NCI-H774 (cell line): ENCODE data around the gene COL6A1.

ENCODE experiments used
- DNase-seq: peaks from one replicate; lab custom pipeline; 2025; lab: John Stamatoyannopoulos, UW

COL6A1 gene

DNA sequence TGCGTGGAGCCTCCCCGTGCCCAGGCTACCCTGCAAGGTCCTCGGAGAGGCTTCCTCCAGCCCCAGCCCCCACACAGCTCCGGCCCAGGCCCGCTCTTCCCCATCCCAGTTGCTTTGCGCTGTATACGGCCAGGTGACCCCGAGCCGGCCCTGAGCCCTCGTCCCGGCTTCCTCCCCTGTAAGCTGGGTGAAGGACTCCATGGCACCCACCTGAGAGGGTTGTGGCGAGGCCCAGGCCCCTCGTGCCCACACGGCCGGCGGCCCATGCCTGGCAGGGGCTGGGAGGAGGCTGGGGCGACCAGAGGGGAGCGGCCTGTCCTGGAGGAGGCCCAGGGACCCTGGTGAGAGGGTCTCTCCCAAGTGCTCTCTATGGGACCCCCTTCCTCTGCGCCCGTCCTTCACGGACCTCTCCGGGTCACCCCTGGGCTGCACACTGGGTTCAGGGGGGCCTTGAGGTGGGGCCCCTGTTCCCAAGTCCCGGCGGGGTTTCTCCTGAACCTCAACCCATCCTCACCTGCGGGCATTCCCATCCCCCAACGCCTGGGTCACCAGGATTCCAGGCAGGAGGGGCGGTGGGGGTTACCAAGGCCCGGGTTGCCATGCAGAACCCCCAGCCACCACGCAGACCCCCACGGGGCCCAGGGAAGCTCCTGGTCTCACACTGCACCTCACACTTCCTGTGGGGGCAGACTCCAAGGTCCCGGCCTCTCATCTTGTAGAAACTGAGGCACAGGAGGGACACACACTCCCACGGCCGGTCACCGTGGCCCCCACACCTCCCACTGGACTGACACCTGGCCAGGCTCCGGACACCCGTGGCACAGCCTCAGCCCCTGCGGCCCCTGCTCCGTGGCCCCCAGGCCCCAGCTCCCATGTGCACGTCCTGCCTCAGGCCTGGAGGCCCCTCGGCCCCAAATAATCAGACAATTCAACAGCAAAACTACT lies 25.2 kb downstream of the COL6A1 start:
- no peak for DNase-seq

DNA sequence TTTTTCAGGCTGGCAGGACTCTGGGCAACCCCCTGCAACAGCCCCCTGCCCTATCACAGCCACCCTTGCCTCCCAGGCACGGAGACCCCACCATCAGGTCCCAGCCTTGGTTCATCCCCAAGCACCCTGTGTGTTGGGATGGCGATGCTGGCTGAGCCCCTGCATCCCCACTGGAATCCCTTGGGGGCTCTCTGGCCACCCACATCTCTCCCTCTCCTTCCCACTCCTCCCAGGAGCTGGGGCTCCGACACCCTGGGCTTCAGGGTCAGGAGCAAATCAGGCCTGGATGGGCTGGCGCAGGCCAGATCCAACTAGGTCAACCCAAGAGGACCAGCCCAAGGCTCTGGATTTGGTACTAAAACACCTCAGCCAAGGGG lies 25.9 kb downstream of the COL6A1 start:
- DNase-seq = no peak

DNA sequence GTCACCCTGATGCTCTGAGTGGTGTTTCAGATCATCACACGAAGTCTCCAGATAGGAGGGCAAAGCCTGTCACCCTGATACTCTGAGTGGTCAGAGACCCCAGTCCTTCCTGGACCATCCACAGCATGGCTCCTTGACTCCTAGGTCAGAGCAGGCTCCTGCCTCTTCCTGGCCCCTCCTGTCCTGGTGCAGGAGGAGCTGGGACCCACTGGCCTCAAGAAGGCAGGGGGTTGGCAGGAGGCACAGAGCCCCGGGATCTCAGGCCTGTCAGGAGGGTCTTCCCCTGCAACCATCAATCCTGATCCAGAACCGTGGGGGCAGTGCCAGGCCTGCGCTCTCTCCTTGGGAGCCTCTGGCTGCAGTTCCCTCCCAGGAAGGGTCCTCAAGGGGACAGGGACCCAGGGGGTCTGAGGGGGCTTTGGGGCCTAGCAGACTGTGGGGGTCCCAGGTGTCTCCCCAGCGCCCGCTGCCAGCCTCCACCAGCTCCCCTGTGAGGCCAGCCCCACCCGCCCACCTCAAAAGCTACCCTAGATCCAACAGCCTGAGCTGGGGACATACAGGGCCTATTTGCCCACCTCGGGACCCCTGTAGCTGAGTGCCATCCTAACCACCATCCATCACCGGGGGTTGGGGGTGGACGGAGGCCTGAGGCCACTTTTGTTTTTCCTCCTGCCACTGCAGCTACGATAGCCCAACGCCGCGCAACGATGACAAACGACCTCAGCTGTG lies 27.5 kb downstream of the COL6A1 start:
- DNase-seq = no peak

DNA sequence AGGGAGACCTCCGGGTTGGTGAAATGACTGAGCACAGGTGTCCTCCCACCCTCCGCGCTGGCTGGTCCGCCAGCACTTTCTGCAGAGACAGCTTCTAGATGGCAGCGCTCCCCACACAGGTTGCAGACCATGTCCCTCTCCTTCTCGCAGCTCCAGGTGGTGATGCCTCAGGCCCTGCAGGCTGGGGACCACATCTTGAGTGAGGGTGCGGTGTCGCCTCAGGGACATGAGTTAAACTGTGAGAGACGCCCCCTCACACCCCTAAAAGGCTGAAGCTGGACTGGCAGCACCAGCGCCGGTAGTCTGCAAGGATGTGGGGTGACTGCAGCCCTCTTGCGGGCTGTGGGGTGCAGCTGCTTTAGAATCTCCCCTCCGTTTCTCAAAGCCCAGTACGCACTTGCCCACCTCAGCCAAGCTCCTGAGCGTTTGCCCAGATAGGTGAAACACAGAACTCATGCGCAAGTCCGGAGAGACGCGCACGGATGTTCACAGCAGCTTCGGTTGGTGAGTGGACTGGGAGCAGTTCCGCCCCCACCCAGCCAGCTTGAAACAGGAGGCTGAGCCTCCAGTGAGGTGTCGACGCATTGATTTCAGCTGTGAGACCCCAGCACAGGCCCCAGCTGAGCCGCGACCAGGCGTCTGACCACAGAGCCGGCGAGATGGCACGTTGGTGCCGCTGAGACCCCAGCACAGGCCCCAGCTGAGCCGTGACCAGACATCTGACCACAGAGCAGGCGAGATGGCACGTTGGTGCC lies 28.6 kb downstream of the COL6A1 start:
- DNase-seq = no peak

DNA sequence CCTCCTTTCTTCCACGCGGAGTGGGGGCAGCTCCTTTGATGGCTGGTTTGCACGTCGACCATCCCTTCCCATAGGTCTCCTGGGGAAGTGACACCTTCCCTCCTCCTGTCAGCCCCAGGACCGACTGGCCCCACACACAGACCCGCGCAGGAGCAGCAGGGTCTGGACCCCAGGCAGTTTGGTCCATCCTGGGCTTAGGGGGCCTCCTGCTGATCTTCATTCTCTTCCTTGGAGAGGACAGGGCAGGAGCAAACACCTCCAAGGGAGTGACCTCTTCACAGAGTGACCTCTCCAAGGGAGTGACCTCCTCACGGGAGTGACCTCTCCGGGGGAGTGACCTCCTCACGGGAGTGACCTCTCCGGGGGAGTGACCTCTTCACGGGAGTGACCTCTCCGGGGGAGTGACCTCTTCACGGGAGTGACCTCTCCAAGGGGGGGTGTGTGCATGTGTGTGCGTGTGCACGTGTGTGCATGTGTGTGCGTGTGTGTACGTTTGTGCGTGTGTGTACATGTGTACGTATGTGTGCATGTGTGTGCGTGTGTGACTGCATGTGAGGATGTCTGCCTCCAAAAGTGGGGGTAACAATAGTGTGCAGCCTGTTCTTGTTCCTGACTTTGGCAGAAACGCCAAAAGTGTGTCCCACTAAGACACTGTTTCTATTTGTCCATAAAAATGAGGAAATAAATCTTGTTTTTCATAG lies 29.8 kb downstream of the COL6A1 start:
- no peak for DNase-seq

DNA sequence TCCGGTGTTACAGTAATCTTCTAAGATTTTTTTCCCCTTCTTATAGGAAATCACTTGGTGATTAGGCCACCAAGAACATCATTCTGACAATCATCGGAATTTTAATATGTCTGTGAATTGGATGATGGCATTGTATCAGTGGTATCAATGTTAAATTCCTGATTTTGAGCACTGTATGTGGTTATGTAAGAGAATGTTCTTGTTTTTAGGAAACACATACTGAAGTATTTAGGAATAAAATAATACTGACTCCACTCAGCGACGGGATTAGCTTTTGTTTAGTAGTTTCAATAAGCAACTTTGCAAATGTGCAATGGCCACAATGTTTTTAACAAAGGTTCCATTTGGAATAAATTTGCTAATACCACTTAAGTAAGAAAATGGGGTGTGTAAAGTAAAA lies 30.6 kb downstream of the COL6A1 start:
- DNase-seq = no peak

DNA sequence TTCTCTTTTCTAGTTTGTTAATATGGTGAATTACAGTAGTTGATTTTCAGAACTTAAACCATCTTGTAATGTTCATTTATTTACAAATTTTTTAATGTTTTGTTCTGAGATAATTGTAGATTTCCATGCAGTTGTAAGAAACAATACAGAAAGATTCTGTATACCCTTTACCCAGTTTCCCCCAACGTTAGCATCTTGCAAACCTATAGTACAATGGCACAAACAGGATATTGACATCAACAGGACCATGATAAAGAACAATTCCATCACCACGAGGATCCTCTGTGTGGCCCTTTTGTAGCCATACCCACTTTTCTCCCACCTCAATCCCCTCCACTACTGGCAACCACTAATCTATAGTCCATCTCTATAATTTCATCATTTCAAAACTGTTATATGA lies 33.3 kb downstream of the COL6A1 start:
- no peak for DNase-seq

DNA sequence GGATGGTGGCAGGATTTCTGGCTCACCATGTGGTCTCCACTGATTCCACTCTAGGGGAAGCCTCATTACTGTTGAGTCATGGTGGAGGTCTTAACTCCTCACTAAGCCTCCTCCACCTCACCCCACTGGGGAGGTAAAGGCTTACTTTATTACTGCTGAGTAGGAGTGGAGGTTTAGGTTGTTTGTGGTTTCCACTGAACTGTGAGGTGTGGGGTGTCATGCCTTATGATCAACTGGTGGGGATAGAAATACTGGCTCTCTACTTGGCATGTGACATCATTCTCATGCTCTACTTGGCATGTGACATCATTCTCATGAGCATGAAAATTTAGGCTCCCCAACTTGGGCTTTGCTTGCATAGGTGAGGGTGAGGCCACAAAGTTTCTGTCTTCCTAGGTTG lies 35.6 kb downstream of the COL6A1 start:
- no peak for DNase-seq

DNA sequence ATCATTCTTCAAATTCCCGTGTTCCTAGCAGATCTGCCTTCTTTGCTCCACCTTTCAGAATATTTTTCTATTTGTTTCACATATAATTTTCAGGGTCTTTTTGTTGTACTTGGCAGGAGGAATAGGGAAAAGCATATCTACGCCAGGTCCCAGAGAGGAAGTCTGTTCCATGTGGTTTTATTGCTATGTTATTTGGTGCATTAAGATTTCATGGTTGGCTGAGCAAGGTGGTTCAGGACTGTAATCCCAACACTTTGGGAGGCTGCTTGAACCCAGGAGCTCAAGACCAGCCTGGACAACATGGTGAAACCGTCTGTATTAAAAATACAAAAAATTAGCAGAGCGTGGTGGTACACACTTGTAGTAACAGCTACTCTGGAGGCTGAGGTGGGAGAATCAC lies 36.1 kb downstream of the COL6A1 start:
- DNase-seq = no peak

DNA sequence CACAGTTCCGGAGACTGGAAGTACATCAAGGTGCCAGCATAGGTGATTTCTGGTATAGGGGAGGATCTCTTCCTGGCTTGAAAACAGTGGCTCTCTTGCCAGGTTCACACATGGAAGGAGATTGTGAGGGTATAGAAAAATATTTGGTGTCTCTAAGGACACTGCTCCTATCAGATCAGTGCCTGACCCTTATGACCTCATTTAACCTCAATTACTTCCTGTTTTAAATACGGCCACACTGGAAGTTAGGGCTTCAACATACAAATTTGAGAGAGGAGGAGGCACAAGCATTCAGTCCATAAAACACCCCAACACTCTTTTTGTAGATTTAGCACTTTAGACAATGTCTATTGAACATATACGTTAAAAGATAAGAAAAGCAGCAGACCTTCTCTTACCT lies 37.0 kb downstream of the COL6A1 start:
- no peak for DNase-seq

DNA sequence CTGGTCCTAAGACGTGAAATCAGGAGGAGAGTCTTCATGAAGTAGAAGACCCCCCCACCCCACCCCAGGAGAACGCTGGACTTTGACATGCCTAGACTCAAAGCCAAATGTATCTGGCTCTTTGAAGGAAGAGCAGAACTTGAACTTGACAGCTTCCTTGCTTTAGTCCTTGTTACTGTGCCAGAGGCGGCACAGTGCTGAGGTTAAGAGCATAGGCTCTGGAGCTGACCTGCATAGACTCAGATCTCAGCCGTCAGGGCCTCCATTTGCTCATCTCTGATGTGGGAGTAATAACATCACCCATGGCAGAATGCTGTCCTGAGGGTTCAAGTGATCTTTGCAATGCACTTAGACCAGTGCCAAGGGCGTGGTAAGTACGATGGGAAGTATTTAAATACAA lies 39.0 kb downstream of the COL6A1 start:
- DNase-seq = no peak

DNA sequence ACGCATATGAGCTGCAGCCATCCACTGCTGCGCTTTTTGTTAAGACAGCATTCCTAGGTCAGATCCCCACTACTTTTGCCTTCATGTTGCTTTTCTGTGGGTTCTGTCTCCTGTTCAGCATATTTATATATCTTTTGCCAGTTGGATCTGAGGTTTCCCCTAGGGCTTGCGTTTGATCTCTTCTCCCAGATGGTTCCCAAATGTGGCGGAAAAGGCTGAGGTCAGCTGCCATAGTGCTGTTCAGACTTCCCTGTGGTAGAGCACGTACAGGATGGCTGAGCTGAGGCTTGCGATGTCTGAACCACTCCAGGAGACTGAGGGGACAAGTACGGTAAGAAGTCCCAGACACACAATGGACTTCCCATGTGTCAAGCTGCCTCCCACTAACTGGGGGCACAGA lies 39.8 kb downstream of the COL6A1 start:
- DNase-seq = no peak

DNA sequence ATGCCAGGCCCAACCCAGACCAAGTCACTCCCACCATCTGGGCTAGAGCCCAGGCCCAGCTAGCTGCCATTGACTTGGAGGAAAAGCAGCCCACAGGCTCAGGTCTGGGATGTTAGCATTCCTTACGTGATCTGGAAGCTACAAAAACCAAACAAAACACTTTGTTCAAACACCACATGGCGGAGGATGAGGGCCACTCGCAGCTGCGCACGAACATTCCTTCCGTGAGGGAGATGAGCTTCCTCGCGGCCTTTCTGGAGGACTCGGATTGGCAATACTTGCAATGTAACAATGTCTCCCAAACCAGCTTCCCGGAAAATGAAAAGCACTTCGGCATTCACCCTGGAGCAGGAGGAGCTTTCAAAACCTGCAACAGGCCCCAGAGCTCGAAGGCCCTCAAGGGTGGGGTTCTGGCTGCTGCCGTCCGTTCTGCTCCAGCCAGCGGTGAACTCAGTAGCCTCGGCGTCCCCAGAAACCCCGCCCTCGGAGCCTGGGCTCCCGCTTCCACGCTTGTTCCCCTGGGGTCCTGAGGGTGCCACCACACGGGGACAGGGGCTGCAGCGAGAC lies 40.5 kb downstream of the COL6A1 start:
- no peak for DNase-seq

DNA sequence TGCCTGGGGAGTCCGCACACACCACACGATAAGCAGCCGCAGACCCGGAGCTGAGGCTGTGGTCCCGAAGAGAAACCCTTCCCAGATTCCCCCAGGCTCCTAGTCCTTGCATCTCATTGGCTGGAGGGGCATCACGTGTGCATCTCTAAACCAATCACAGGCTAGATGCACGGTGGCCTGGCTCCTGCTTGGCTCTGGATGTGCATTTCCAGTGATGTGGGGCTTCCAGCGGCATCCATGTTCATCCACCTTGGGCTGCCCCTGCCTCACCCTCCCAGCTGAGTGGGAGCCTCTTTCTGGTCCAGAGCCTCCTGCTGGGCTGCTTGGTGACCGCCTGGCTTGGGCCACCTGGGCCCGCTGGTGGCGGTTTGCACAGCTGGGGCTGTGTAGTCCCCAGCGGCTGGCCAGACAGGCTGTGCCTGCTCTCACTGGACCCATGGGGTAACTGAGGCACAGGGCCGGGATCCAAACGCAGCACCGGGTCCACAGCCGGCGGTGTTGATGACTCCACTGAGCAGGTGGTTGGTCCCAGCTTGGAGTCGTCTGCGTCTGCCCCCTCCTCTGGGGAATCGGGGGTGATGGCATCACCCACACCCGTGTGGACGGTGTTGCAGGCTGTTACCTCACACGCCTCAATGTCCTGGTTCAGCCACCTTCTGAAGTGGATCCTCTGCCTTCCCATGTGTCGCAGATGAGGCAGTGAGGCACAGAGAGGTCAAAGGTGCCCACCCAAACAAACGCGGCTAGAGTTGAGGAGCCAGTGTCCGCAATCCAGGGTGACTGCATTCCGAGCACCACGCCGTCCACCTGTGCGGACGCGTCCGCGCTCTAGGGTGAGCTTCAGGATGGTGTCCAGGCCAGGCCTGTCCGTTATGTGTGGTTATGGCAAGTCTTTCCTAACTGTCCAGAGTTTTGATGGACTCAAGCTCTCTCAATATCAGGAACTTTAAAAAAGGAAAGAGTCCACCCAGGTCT lies 41.3 kb downstream of the COL6A1 start:
- DNase-seq = peak; percentile 21

DNA sequence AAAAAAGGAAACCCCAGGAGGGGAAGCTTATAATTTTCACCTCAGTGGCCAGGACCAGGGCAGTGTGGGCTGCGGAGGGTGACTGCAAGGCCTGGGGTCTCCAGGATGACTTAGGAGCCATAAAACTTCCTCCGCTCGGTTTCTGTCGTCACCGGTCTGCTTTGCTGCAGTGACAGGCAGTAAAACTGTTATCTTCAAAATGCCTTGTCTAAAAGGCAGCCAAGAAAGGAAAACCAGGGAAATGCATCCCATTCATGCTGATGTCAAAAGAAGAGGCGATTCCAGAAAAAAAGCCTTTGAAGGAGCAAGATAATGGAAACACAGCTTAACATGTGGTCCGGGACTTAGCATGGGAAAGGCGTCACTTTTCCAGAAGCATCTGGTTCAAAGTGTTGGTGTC lies 42.0 kb downstream of the COL6A1 start:
- no peak for DNase-seq

DNA sequence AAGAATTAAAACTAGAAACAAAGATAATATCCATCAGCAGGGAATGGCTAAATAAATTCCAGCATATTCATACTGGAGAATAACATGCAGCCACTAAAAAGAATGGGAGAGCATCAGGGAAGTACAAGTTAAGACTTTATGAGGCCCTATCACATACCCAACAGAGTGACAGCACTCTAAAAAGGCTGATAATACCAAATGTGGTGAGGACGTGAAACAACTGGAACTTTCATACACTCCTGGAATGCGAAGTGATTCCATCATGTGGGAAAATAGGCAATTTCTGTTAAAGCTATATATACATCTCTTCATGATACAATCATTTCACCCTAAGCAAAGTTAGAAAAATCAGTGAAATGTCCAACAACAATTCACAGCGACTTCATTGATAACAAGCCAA lies 42.6 kb downstream of the COL6A1 start:
- DNase-seq = no peak

DNA sequence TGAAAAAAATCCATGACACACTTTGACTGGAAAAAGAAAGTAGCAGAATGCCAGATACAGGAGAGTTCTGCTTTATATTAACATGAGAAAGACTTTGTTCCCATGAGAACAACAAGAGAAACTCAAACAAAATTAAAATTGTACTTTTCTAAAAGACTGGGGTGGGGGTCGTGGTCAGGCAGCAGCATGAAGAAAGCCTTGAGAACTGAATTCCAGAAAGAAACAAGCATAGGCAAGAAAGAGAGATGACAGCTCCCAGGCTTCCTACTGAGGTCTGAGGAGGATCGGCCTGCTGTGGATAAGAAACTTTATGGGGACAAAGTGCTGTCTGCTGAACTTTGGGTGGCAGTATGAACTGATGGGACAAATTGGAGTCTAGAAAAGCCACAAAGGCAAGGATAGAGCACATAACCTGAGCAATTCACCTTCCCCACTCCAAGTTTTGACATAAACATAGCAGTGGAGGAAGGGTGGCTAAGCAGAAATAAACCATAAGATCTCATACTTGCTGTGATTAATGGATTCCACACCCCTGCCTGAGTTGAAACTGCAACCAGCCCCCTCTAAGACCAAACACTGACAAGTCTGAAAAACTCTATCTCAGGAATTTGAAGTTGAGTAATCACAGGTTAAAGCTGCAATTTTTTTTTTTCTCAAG lies 43.7 kb downstream of the COL6A1 start:
- no peak for DNase-seq

DNA sequence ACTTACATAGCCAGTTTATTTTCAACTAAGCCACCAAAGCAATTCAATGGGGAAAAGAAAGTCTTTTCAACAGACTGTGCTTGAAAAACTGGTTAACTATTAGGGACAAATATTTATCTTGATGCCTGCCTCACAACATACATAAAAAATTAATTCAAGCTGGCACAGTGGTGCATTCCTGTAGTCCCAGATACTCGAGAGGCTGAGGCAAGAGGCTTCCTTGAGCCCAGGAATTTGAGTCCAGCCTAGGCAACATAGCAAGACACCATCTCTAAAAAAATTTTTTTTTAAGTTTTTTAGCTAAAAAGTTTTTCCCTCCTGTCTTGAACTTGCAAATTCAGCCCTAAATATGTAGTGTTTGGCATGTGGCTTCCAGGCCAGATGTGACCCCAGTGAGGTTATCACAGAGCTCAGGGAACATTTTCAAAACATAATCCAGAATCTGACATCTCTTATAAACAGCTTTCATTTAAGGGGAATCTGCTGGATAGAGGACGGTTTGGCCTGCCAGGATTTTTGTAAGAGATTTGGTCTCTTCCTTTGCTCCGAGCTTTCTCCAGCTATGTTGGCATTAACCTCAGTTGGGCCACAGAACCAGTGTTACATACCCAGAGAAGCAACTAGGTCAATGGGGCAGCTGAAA lies 46.4 kb downstream of the COL6A1 start:
- DNase-seq = no peak

DNA sequence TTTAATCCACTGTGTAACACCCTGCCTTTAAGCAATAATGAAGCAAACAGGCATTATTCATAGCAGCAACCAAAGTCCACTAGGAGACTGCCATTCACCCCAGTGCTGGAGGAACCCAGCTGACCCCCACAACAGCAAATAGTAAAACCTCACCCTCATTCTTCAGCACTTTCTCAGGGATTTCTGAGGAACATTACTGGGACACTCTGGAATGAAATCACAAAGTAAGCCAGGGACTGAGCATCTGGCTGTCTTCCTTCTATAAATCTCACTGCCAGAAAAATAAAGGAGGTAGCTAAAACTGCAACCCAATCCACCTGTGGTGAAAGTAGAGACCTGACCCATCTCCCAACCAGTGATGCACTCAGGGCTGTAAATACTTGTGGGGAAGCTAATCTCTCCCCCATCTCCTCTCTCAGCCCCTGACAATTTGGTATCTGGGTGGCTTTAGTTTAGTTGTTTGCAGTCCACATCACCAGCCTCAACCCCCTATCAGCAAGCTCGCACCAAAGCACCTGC lies 47.1 kb downstream of the COL6A1 start:
- DNase-seq = no peak
